ENCODE results near the gene URI1.

Gene URI1

GRCh38 chr19:30064771-30065494 lies 122.9 kb downstream of the URI1 start:
- H3K4me3 ChIP-seq (ENCODE audit: low read depth, low read length) = no peak overlapping the region

GRCh38 chr19:30065680-30066606 lies 123.9 kb downstream of the URI1 start:
- H3K4me3 ChIP-seq (ENCODE audit: low read depth, low read length) = no peak overlapping the region
- no peak for TF ChIP-seq MAX (IDR thresholded peaks at IDR 0.05; ENCODE audit: low read depth, low read length)
- no peak for TF ChIP-seq CTCF (IDR thresholded peaks at IDR 0.05; ENCODE audit: low read depth, low read length)
- TF ChIP-seq POLR2A (IDR thresholded peaks at IDR 0.05; ENCODE audit: extremely low read depth, insufficient read length) = no peak
- no peak for TF ChIP-seq MYC (IDR thresholded peaks at IDR 0.05; ENCODE audit: low read depth, low read length)
- no peak for DNase-seq (ENCODE audit: low read depth)

More at GRCh38 chr19:30064771-30065494, 122.9 kb downstream of the URI1 start:
- DNase-seq (ENCODE audit: low read depth) = no peak
- TF ChIP-seq MYC (IDR thresholded peaks at IDR 0.05; ENCODE audit: low read depth, low read length) = no peak
- TF ChIP-seq CTCF (IDR thresholded peaks at IDR 0.05; ENCODE audit: low read depth, low read length) = no peak
- TF ChIP-seq POLR2A (IDR thresholded peaks at IDR 0.05; ENCODE audit: extremely low read depth, insufficient read length) = no peak
- TF ChIP-seq MAX (IDR thresholded peaks at IDR 0.05; ENCODE audit: low read depth, low read length) = no peak
